WTC11 (cell line): ENCODE measurements around the gene TEAD1. TPM values are rescaled to one million over a fixed set of nuclear protein-coding genes. Genes with fewer than 3 reads are reported as not detected.

Source experiments
- ATAC-seq: fragments of 200-7000 bp; cut with Tn5 transposase; 2 replicates; pipeline ENCODE4 v1.10.0; 2021; ENCODE audit warnings: mild to moderate bottlenecking, moderate library complexity
- CTCF ChIA-PET: fragments of 300-600 bp; sonication (Branson Sonifier 250); formaldehyde crosslinking; loops from one replicate; lab custom pipeline; 2021; ENCODE audit warnings: antibody characterized with exemption; lab: Charles Lee
- POLR2A ChIA-PET: fragments of 350-600 bp; sonication (Branson Sonifier 250); formaldehyde crosslinking; loops from one replicate; lab custom pipeline; 2021; ENCODE audit warnings: antibody characterized with exemption; lab: Charles Lee
- DNase-seq: peaks from one replicate; pipeline ENCODE4 v3.0.0; 2021; ENCODE audit warnings: low spot score
- H3K27ac Mint-ChIP-seq: 2 replicates; pipeline ENCODE4 v1.8.0; 2021; ENCODE audit warnings: mixed read lengths
- H3K27me3 Mint-ChIP-seq: 2 replicates; pipeline ENCODE4 v1.8.0; 2021; ENCODE audit warnings: low read depth, mild to moderate bottlenecking, moderate library complexity, mixed read lengths
- H3K36me3 Mint-ChIP-seq: 2 replicates; pipeline ENCODE4 v1.8.0; 2021; ENCODE audit warnings: mixed read lengths
- H3K4me1 Mint-ChIP-seq: 2 replicates; pipeline ENCODE4 v1.8.0; 2022; ENCODE audit warnings: mixed read lengths
- H3K4me3 Mint-ChIP-seq: 2 replicates; pipeline ENCODE4 v1.8.0; 2021; ENCODE audit warnings: mild to moderate bottlenecking, moderate library complexity, mixed read lengths
- H3K9me3 Mint-ChIP-seq: 2 replicates; pipeline ENCODE4 v1.8.0; 2021; ENCODE audit warnings: mixed read lengths
- CTCF ChIP-seq: fragments of 200-600 bp; IDR thresholded peaks from 2 replicates; pipeline ENCODE4 v1.8.0; 2022; ENCODE audit warnings: antibody characterized with exemption
- FOXJ3 ChIP-seq: sonication (generic); formaldehyde crosslinking; IDR thresholded peaks from 2 replicates; pipeline ENCODE4 v1.9.0; 2021; ENCODE audit warnings: missing genetic modification reagents, mild to moderate bottlenecking, borderline replicate concordance
- FOXP1 ChIP-seq: sonication (generic); formaldehyde crosslinking; IDR thresholded peaks from 2 replicates; pipeline ENCODE4 v1.8.0; 2022; ENCODE audit warnings: missing genetic modification reagents, mild to moderate bottlenecking, moderate library complexity, borderline replicate concordance
- FOXP4 ChIP-seq: sonication (generic); formaldehyde crosslinking; IDR thresholded peaks from 2 replicates; pipeline ENCODE4 v1.8.0; 2022; ENCODE audit warnings: mild to moderate bottlenecking, missing genetic modification reagents
- GABPB1 ChIP-seq: sonication (generic); formaldehyde crosslinking; IDR thresholded peaks from 2 replicates; pipeline ENCODE4 v1.8.1; 2023; ENCODE audit warnings: mild to moderate bottlenecking, missing genetic modification reagents
- GRHL2 ChIP-seq: fragments of 250-450 bp; sonication (Bioruptor Pico); IDR thresholded peaks from 2 replicates; pipeline ENCODE4 v1.8.0; 2022; ENCODE audit warnings: mild to moderate bottlenecking, moderate library complexity; ENCODE audit not compliant: insufficient replicate concordance, severe bottlenecking
- GTF2I ChIP-seq: fragments of 250-450 bp; sonication (Bioruptor Pico); conservative IDR thresholded peaks from 2 replicates; pipeline ENCODE4 v1.4.0; 2021; ENCODE audit warnings: mild to moderate bottlenecking
- NFE2L1 ChIP-seq: sonication (generic); formaldehyde crosslinking; IDR thresholded peaks from 2 replicates; pipeline ENCODE4 v1.8.1; 2023; ENCODE audit warnings: missing genetic modification reagents
- PRRX2 ChIP-seq: fragments of 250-450 bp; sonication (Bioruptor Pico); IDR thresholded peaks from 2 replicates; pipeline ENCODE4 v1.8.0; 2021; ENCODE audit warnings: mild to moderate bottlenecking
- RORB ChIP-seq: fragments of 250-450 bp; sonication (Bioruptor Pico); IDR thresholded peaks from 2 replicates; pipeline ENCODE4 v1.9.0; 2021; ENCODE audit warnings: mild to moderate bottlenecking
- STAT6 ChIP-seq: sonication (generic); formaldehyde crosslinking; conservative IDR thresholded peaks from 2 replicates; pipeline ENCODE4 v1.8.1; 2023; ENCODE audit warnings: mild to moderate bottlenecking, low read depth, missing genetic modification reagents, moderate library complexity
- USF1 ChIP-seq: sonication (generic); formaldehyde crosslinking; IDR thresholded peaks from 2 replicates; pipeline ENCODE4 v1.8.0; 2022; ENCODE audit warnings: mild to moderate bottlenecking, missing genetic modification reagents
- ZNF121 ChIP-seq: sonication (generic); formaldehyde crosslinking; IDR thresholded peaks from 2 replicates; pipeline ENCODE4 v1.8.0; 2023; ENCODE audit warnings: missing genetic modification reagents
- ZNF138 ChIP-seq: sonication (generic); formaldehyde crosslinking; conservative IDR thresholded peaks from 2 replicates; pipeline ENCODE4 v1.8.1; 2022; ENCODE audit warnings: mild to moderate bottlenecking, moderate library complexity, missing genetic modification reagents
- ZNF317 ChIP-seq: sonication (generic); formaldehyde crosslinking; IDR thresholded peaks from 2 replicates; pipeline ENCODE4 v1.8.1; 2023; ENCODE audit warnings: low read depth, mild to moderate bottlenecking, moderate library complexity, missing genetic modification reagents, borderline replicate concordance
- ZNF396 ChIP-seq: fragments of 250-450 bp; sonication (Bioruptor Pico); IDR thresholded peaks from 2 replicates; pipeline ENCODE4 v1.8.0; 2021; ENCODE audit warnings: mild to moderate bottlenecking, moderate library complexity, borderline replicate concordance
- ZNF416 ChIP-seq: fragments of 250-450 bp; sonication (Bioruptor Pico); IDR thresholded peaks from 2 replicates; pipeline ENCODE4 v1.9.0; 2021; ENCODE audit warnings: mild to moderate bottlenecking, inconsistent platforms
- ZNF423 ChIP-seq: fragments of 250-450 bp; sonication (Bioruptor Pico); IDR thresholded peaks from 2 replicates; pipeline ENCODE4 v2.1.2; 2022; ENCODE audit warnings: mild to moderate bottlenecking, moderate library complexity
- ZSCAN18 ChIP-seq: fragments of 250-450 bp; sonication (Bioruptor Pico); IDR thresholded peaks from 2 replicates; pipeline ENCODE4 v2.1.2; 2022; ENCODE audit warnings: mild to moderate bottlenecking, moderate library complexity
- total RNA-seq: library from RNA; stranded (reverse); gene quantifications from 3 replicates; pipeline ENCODE4 v1.2.3, GENCODE V29; 2021
- TF ChIP-seq, protein P1 (sequence below): sonication (generic); formaldehyde crosslinking; IDR thresholded peaks from 2 replicates; pipeline ENCODE4 v1.8.0; 2022; ENCODE audit warnings: mild to moderate bottlenecking, missing genetic modification reagents
- TF ChIP-seq, protein P2 (sequence below): sonication (generic); formaldehyde crosslinking; IDR thresholded peaks from 2 replicates; pipeline ENCODE4 v1.8.0; 2023; ENCODE audit warnings: missing genetic modification reagents, mild to moderate bottlenecking, borderline replicate concordance

The TEAD1 gene
- total RNA-seq, 1 experiment from 2014 or later, result 79.9 TPM

- no peaks in the 10 kb centered on the region for H3K27me3 Mint-ChIP-seq
- ATAC-seq, result no peak
- TF ChIP-seq, protein P1, sequence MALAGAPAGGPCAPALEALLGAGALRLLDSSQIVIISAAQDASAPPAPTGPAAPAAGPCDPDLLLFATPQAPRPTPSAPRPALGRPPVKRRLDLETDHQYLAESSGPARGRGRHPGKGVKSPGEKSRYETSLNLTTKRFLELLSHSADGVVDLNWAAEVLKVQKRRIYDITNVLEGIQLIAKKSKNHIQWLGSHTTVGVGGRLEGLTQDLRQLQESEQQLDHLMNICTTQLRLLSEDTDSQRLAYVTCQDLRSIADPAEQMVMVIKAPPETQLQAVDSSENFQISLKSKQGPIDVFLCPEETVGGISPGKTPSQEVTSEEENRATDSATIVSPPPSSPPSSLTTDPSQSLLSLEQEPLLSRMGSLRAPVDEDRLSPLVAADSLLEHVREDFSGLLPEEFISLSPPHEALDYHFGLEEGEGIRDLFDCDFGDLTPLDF (CRISPR knock-in tag), result no peak
- no peak for TF ChIP-seq ZNF416 (CRISPR knock-in tag)
- TF ChIP-seq ZNF423 (CRISPR knock-in tag), result no peak
- TF ChIP-seq FOXJ3, result no peak
- no peak for TF ChIP-seq GRHL2
- TF ChIP-seq FOXP4, result no peak
- no peak for TF ChIP-seq ZNF317
- no peak for TF ChIP-seq GTF2I
- TF ChIP-seq, protein P2, sequence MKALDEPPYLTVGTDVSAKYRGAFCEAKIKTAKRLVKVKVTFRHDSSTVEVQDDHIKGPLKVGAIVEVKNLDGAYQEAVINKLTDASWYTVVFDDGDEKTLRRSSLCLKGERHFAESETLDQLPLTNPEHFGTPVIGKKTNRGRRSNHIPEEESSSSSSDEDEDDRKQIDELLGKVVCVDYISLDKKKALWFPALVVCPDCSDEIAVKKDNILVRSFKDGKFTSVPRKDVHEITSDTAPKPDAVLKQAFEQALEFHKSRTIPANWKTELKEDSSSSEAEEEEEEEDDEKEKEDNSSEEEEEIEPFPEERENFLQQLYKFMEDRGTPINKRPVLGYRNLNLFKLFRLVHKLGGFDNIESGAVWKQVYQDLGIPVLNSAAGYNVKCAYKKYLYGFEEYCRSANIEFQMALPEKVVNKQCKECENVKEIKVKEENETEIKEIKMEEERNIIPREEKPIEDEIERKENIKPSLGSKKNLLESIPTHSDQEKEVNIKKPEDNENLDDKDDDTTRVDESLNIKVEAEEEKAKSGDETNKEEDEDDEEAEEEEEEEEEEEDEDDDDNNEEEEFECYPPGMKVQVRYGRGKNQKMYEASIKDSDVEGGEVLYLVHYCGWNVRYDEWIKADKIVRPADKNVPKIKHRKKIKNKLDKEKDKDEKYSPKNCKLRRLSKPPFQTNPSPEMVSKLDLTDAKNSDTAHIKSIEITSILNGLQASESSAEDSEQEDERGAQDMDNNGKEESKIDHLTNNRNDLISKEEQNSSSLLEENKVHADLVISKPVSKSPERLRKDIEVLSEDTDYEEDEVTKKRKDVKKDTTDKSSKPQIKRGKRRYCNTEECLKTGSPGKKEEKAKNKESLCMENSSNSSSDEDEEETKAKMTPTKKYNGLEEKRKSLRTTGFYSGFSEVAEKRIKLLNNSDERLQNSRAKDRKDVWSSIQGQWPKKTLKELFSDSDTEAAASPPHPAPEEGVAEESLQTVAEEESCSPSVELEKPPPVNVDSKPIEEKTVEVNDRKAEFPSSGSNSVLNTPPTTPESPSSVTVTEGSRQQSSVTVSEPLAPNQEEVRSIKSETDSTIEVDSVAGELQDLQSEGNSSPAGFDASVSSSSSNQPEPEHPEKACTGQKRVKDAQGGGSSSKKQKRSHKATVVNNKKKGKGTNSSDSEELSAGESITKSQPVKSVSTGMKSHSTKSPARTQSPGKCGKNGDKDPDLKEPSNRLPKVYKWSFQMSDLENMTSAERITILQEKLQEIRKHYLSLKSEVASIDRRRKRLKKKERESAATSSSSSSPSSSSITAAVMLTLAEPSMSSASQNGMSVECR (CRISPR knock-in tag), result no peak
- no peak for TF ChIP-seq USF1 (CRISPR knock-in tag)
- TF ChIP-seq RORB (CRISPR knock-in tag), result no peak
- no peak for TF ChIP-seq ZNF396 (CRISPR knock-in tag)
- no peak for TF ChIP-seq PRRX2 (CRISPR knock-in tag)
- TF ChIP-seq GABPB1 (CRISPR knock-in tag), result no peak
- no peak for TF ChIP-seq NFE2L1 (CRISPR knock-in tag)
- TF ChIP-seq, all 79 proteins: peak for 0
- H3K27ac Mint-ChIP-seq, result no peak overlapping the region
- ChIA-PET POLR2A (no interaction called here), CTCF (interaction anchor here (2.0 kb wide), 1 partner anchor 105 kb away, joined by 5 read pairs; no protein-coding TSS in a partner anchor)
- H3K36me3 Mint-ChIP-seq, result no peaks in the 10 kb centered on the region
- H3K4me3 Mint-ChIP-seq, result no peak overlapping the region
- DNase-seq, result no peak
- H3K9me3 Mint-ChIP-seq, result no peaks in the 10 kb centered on the region
- H3K4me1 Mint-ChIP-seq, result peaks cover 78% of the 10 kb centered on the region
Measured at GRCh38 chr11:12809364-12809763, 135.1 kb downstream of the TEAD1 start.

DNA sequence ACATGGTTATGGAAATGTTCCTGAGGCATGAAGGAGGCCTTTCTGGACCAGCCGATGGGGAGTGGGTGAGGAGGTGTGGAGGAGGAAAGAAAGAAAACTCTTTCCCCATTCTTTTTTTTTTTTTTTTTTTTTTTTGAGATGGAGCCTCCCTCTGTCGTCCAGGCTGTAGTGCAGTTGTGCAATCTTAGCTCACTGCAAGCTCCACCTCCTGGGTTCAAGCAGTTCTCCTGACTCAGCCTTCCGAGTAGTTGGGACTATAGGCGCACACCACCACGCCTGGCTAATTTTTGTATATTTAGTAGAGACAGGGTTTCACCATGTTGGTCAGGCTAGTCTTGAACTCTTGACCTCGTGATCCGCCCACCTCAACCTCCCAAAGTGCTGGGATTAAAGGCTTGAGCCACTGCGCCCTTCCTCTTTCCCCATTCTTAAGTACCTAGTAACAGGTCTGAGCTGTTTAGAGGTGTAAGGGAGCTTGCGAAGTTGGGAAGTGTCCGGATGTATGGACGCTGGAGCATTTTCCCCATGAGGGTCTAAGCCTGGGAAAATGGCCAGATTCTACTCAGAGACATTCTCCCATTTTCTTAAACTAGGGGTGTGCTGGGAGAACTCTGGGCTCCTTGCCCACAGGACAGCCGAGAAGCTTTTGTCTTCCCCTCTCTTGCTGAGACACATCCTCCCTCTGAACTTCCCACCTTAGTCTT is 135.8 kb downstream of the TEAD1 start:
- H3K9me3 Mint-ChIP-seq, result no peaks in the 10 kb centered on the region
- ATAC-seq (no peak), DNase-seq (no peak)
- H3K4me1 Mint-ChIP-seq, result peaks cover 81% of the 10 kb centered on the region
- H3K4me3 Mint-ChIP-seq, result no peak overlapping the region
- H3K27me3 Mint-ChIP-seq, result no peaks in the 10 kb centered on the region
- H3K36me3 Mint-ChIP-seq, result no peaks in the 10 kb centered on the region
- POLR2A ChIA-PET, result no interaction called here
- TF ChIP-seq STAT6 (CRISPR knock-in tag) (no peak), ZNF423 (CRISPR knock-in tag) (no peak), FOXP1 (CRISPR knock-in tag) (no peak), ZNF121 (CRISPR knock-in tag) (no peak), ZSCAN18 (CRISPR knock-in tag) (no peak), ZNF138 (no peak), CTCF (no peak), ZNF317 (no peak)
- CTCF ChIA-PET, result interaction anchor here (2.0 kb wide), 1 partner anchor 104 kb away, joined by 5 read pairs; no protein-coding TSS in a partner anchor
- H3K27ac Mint-ChIP-seq, result peak overlapping the region; percentile 61; the same call in 1 of the 2 replicates
